Effector memory CD4-positive, alpha-beta T cell (primary cell): ENCODE results near the gene DHRS7B.
"Not testable (repeated sequence)": the region's sequence is repeated elsewhere in the genome, so short reads cannot be mapped to it uniquely, and the experiment has no call there.

Experiments used
- DNase-seq, 3 donors: peaks; one replicate each; pipeline ENCODE4 v3.0.0-alpha.2; 2020
- H3K27ac ChIP-seq: 2 replicates; pipeline ENCODE4 v1.7.0; 2013; ENCODE audit warnings: mild to moderate bottlenecking, low read length, moderate library complexity; ENCODE audit not compliant: insufficient read depth, poor library complexity, severe bottlenecking
- H3K27me3 ChIP-seq: replicated peaks from 2 replicates; pipeline ENCODE4 v1.7.0; 2013; ENCODE audit warnings: mild to moderate bottlenecking, low read length; ENCODE audit not compliant: insufficient read depth, control insufficient read depth, poor library complexity, severe bottlenecking
- H3K36me3 ChIP-seq: 2 replicates; pipeline ENCODE4 v1.7.0; 2013; ENCODE audit warnings: mild to moderate bottlenecking, low read length, moderate library complexity; ENCODE audit not compliant: control insufficient read depth, insufficient read depth
- H3K4me1 ChIP-seq: 2 replicates; pipeline ENCODE4 v1.7.0; 2013; ENCODE audit warnings: low read length, mild to moderate bottlenecking; ENCODE audit not compliant: control insufficient read depth, insufficient read depth, poor library complexity, severe bottlenecking
- H3K4me3 ChIP-seq: 2 replicates; pipeline ENCODE4 v1.7.0; 2013; ENCODE audit warnings: low read length, low read depth, mild to moderate bottlenecking; ENCODE audit not compliant: insufficient read depth, poor library complexity, severe bottlenecking
- H3K9me3 ChIP-seq: 2 replicates; pipeline ENCODE4 v1.7.0; 2013; ENCODE audit warnings: mild to moderate bottlenecking, low read length, moderate library complexity; ENCODE audit not compliant: control insufficient read depth

Gene DHRS7B

DNA sequence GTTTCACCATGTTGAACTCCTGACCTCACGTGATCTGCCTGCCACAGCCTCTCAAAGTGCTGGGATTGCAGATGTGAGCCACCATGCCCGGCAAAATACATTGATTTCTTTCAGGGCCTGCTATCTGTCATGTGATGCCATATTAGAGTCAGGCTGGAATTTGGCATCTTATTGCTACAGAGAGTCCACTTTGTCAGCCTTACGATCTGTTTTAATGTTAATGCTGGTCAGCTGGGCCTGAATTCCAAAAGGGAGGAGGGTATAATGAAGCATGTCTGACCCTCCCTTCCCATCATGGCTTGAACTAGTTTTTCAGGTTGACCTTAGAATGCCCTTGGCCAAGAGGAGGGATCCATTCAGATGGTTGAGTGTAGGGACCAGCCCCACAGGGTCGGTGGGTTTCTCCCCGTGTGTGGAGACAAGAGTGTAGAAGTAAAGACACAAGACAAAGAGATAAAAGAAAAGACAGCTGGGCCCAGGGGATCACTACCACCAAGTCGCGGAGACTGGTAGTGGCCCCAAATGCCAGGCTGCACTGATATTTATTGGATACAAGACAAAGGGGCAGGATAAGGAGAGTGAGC, 19.6 kb upstream of the DHRS7B start:
- H3K27ac ChIP-seq, H3K4me1 ChIP-seq, H3K9me3 ChIP-seq, H3K27me3 ChIP-seq, DNase-seq, H3K36me3 ChIP-seq, H3K4me3 ChIP-seq: not testable (repeated sequence)

- Histone ChIP-seq H3K9me3 (no peaks in the 10 kb centered on the region), H3K27me3 (no peaks in the 10 kb centered on the region), H3K27ac (no peak overlapping the region), H3K4me3 (no peak overlapping the region), H3K4me1 (no peaks in the 10 kb centered on the region), H3K36me3 (no peaks in the 10 kb centered on the region)
- no peak for DNase-seq
Measured at GRCh38 chr17:21108651-21109050, 18.1 kb upstream of the DHRS7B start.

GRCh38 chr17:21113049-21113690, 13.6 kb upstream of the DHRS7B start:
- no peak overlapping the region for H3K27ac ChIP-seq
- H3K4me3 ChIP-seq, result no peak overlapping the region
- no peak for DNase-seq
- H3K4me1 ChIP-seq, result no peaks in the 10 kb centered on the region
- no peaks in the 10 kb centered on the region for H3K27me3 ChIP-seq
- no peaks in the 10 kb centered on the region for H3K36me3 ChIP-seq
- no peaks in the 10 kb centered on the region for H3K9me3 ChIP-seq

GRCh38 chr17:21113716-21114115, 13.0 kb upstream of the DHRS7B start:
- Histone ChIP-seq H3K4me3 (no peak overlapping the region), H3K4me1 (no peaks in the 10 kb centered on the region), H3K27me3 (no peaks in the 10 kb centered on the region), H3K36me3 (no peaks in the 10 kb centered on the region), H3K27ac (no peak overlapping the region), H3K9me3 (no peaks in the 10 kb centered on the region)
- no peak for DNase-seq

DNA sequence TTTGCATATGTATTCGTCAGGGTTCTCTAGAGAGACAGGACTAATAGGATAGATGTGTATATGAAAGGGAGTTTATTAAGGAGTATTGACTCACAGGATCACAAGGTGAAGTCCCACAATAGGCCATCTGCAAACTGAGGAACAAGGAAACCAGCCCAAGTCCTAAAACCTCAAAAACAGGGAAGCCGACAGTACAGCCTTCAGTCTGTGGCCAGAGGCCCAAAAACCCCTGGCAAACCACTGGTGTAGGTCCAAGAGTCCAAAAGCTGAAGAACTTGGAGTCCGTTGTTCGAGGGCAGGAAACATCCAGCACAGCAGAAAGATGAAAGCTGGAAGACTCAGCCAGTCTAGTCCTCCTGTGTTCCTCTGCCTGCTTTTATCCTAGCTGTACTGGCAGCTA, 12.0 kb upstream of the DHRS7B start:
- H3K9me3 ChIP-seq, H3K4me3 ChIP-seq, H3K27me3 ChIP-seq, H3K4me1 ChIP-seq, H3K27ac ChIP-seq, H3K36me3 ChIP-seq, DNase-seq: not testable (repeated sequence)

GRCh38 chr17:21119247-21119918, 7.4 kb upstream of the DHRS7B start:
- H3K27ac ChIP-seq, result no peak overlapping the region
- no peaks in the 10 kb centered on the region for H3K27me3 ChIP-seq
- no peak overlapping the region for H3K4me3 ChIP-seq
- DNase-seq, result peak; percentile 36 to 56 (median 49)
- no peaks in the 10 kb centered on the region for H3K4me1 ChIP-seq
- no peaks in the 10 kb centered on the region for H3K36me3 ChIP-seq
- H3K9me3 ChIP-seq, result no peaks in the 10 kb centered on the region

- Histone ChIP-seq H3K9me3 (no peaks in the 10 kb centered on the region), H3K27me3 (no peaks in the 10 kb centered on the region), H3K27ac (no peak overlapping the region), H3K4me3 (no peak overlapping the region), H3K4me1 (no peaks in the 10 kb centered on the region), H3K36me3 (no peaks in the 10 kb centered on the region)
- DNase-seq, result no peak
Measured at GRCh38 chr17:21119919-21120249, 6.9 kb upstream of the DHRS7B start.

GRCh38 chr17:21124086-21124485, 2.7 kb upstream of the DHRS7B start:
- Histone ChIP-seq H3K9me3 (no peaks in the 10 kb centered on the region), H3K27ac (no peak overlapping the region), H3K27me3 (no peaks in the 10 kb centered on the region), H3K4me3 (no peak overlapping the region), H3K4me1 (peaks cover 12% of the 10 kb centered on the region), H3K36me3 (no peaks in the 10 kb centered on the region)
- no peak for DNase-seq

- not testable (repeated sequence) for H3K36me3 ChIP-seq, H3K9me3 ChIP-seq, DNase-seq, H3K27ac ChIP-seq, H3K27me3 ChIP-seq, H3K4me3 ChIP-seq
- H3K4me1 ChIP-seq, result peaks cover 12% of the 10 kb centered on the region
Measured at GRCh38 chr17:21124517-21124916, 2.2 kb upstream of the DHRS7B start.

GRCh38 chr17:21125862-21126261, 902 bp upstream of the DHRS7B start:
- H3K4me3 ChIP-seq, result peak overlapping the region; percentile 88
- DNase-seq, result peak; percentile 52 to 70 (median 65)
- no peaks in the 10 kb centered on the region for H3K36me3 ChIP-seq
- no peaks in the 10 kb centered on the region for H3K9me3 ChIP-seq
- peaks cover 12% of the 10 kb centered on the region for H3K4me1 ChIP-seq
- peak overlapping the region; percentile 93 for H3K27ac ChIP-seq
- H3K27me3 ChIP-seq, result no peaks in the 10 kb centered on the region
